ENCODE results near the gene C1orf198.
A peak's percentile ranks its signal among the peaks of the same experiment; 100 is the strongest.

Gene C1orf198

GRCh38 chr1:230870916-230871315 lies 2.6 kb upstream of the C1orf198 start:
- H4K20me1 ChIP-seq (ENCODE audit: insufficient read depth, low read length, poor library complexity, severe bottlenecking): peaks cover 16% of the 10 kb centered on the region
- no peak overlapping the region for H3K4me3 ChIP-seq (ENCODE audit: low read length, poor library complexity, severe bottlenecking)
- H3K4me2 ChIP-seq (ENCODE audit: low read depth, low read length, poor library complexity, severe bottlenecking): no peak overlapping the region
- H3K36me3 ChIP-seq (ENCODE audit: insufficient read depth, low read length): no peaks in the 10 kb centered on the region
- H3K9me2 ChIP-seq (replicated peaks; ENCODE audit: low read depth, low read length): no peaks in the 10 kb centered on the region
- peaks cover 27% of the 10 kb centered on the region for H3K4me1 ChIP-seq (ENCODE audit: insufficient read depth, low read length, poor library complexity, severe bottlenecking)
- no peak overlapping the region for H3K9ac ChIP-seq (ENCODE audit: low read depth, low read length, poor library complexity, severe bottlenecking)
- H2AFZ ChIP-seq (ENCODE audit: low read length): no peak overlapping the region
- no peaks in the 10 kb centered on the region for H3K9me3 ChIP-seq (ENCODE audit: insufficient read depth, low read depth, low read length)
- peaks cover 23% of the 10 kb centered on the region for H3K79me2 ChIP-seq (ENCODE audit: insufficient read depth, low read length)
- no peaks in the 10 kb centered on the region for H3K27me3 ChIP-seq (ENCODE audit: insufficient read depth, low read length, poor library complexity, severe bottlenecking)
- no peak for TF ChIP-seq EZH2phosphoT487 (IDR thresholded peaks at IDR 0.05; ENCODE audit: borderline replicate concordance)
- TF ChIP-seq, protein P1, sequence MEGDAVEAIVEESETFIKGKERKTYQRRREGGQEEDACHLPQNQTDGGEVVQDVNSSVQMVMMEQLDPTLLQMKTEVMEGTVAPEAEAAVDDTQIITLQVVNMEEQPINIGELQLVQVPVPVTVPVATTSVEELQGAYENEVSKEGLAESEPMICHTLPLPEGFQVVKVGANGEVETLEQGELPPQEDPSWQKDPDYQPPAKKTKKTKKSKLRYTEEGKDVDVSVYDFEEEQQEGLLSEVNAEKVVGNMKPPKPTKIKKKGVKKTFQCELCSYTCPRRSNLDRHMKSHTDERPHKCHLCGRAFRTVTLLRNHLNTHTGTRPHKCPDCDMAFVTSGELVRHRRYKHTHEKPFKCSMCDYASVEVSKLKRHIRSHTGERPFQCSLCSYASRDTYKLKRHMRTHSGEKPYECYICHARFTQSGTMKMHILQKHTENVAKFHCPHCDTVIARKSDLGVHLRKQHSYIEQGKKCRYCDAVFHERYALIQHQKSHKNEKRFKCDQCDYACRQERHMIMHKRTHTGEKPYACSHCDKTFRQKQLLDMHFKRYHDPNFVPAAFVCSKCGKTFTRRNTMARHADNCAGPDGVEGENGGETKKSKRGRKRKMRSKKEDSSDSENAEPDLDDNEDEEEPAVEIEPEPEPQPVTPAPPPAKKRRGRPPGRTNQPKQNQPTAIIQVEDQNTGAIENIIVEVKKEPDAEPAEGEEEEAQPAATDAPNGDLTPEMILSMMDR (conservative IDR thresholded peaks at IDR 0.05; ENCODE audit: low read length): no peak
- no peaks in the 10 kb centered on the region for H3F3A ChIP-seq (ENCODE audit: low read depth)

DNA sequence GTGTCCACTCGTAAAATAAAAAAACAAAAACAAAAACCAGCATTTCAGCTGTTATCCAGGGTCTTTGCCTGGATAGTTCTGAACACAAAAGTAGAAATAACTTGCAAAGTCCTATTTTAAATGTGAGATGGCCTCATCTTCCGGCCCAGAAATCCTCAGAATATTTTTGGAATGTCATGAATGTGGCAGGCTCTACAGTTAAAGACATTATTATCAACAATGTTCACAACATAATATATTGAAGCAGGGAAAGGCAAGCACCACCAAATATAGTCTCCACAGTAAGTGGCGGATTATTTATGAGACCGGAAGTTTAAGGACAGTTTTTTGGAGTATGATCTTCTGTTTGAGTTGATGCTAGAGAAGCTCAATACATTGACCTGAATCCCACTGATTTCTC lies 1.2 kb upstream of the C1orf198 start:
- peak overlapping the region; percentile 88 for H3K4me3 ChIP-seq (ENCODE audit: low read length, poor library complexity, severe bottlenecking)
- no peaks in the 10 kb centered on the region for H3K9me2 ChIP-seq (replicated peaks; ENCODE audit: low read depth, low read length)
- no peak for TF ChIP-seq EZH2phosphoT487 (IDR thresholded peaks at IDR 0.05; ENCODE audit: borderline replicate concordance)
- TF ChIP-seq, protein P1 (conservative IDR thresholded peaks at IDR 0.05; ENCODE audit: low read length): no peak
- H3F3A ChIP-seq (ENCODE audit: low read depth): no peaks in the 10 kb centered on the region
- no peaks in the 10 kb centered on the region for H3K27me3 ChIP-seq (ENCODE audit: insufficient read depth, low read length, poor library complexity, severe bottlenecking)
- no peaks in the 10 kb centered on the region for H3K9me3 ChIP-seq (ENCODE audit: insufficient read depth, low read depth, low read length)
- peak overlapping the region; percentile 91 for H3K4me2 ChIP-seq (ENCODE audit: low read depth, low read length, poor library complexity, severe bottlenecking)
- peak overlapping the region; percentile 88 for H2AFZ ChIP-seq (ENCODE audit: low read length)
- H3K36me3 ChIP-seq (ENCODE audit: insufficient read depth, low read length): no peaks in the 10 kb centered on the region
- H3K9ac ChIP-seq (ENCODE audit: low read depth, low read length, poor library complexity, severe bottlenecking): peak overlapping the region; percentile 85
- H4K20me1 ChIP-seq (ENCODE audit: insufficient read depth, low read length, poor library complexity, severe bottlenecking): peaks cover 19% of the 10 kb centered on the region
- H3K4me1 ChIP-seq (ENCODE audit: insufficient read depth, low read length, poor library complexity, severe bottlenecking): peaks cover 40% of the 10 kb centered on the region
- peaks cover 28% of the 10 kb centered on the region for H3K79me2 ChIP-seq (ENCODE audit: insufficient read depth, low read length)

GRCh38 chr1:230868736-230869385 lies 540 bp upstream of the C1orf198 start:
- TF ChIP-seq, protein P1 (conservative IDR thresholded peaks at IDR 0.05; ENCODE audit: low read length): no peak
- no peak for TF ChIP-seq EZH2phosphoT487 (IDR thresholded peaks at IDR 0.05; ENCODE audit: borderline replicate concordance)

More at GRCh38 chr1:230868736-230869385, 540 bp upstream of the C1orf198 start:
- Histone ChIP-seq H3F3A (ENCODE audit: low read depth) (no peaks in the 10 kb centered on the region), H3K79me2 (ENCODE audit: insufficient read depth, low read length) (peaks cover 28% of the 10 kb centered on the region), H2AFZ (ENCODE audit: low read length) (peak overlapping the region; percentile 88), H3K4me2 (ENCODE audit: low read depth, low read length, poor library complexity, severe bottlenecking) (peak overlapping the region; percentile 91), H3K27me3 (ENCODE audit: insufficient read depth, low read length, poor library complexity, severe bottlenecking) (no peaks in the 10 kb centered on the region), H3K4me3 (ENCODE audit: low read length, poor library complexity, severe bottlenecking) (peak overlapping the region; percentile 88), H3K9me3 (ENCODE audit: insufficient read depth, low read depth, low read length) (no peaks in the 10 kb centered on the region), H4K20me1 (ENCODE audit: insufficient read depth, low read length, poor library complexity, severe bottlenecking) (peaks cover 19% of the 10 kb centered on the region), H3K9ac (ENCODE audit: low read depth, low read length, poor library complexity, severe bottlenecking) (peak overlapping the region; percentile 85), H3K9me2 (replicated peaks; ENCODE audit: low read depth, low read length) (no peaks in the 10 kb centered on the region), H3K36me3 (ENCODE audit: insufficient read depth, low read length) (no peaks in the 10 kb centered on the region), H3K4me1 (ENCODE audit: insufficient read depth, low read length, poor library complexity, severe bottlenecking) (peaks cover 47% of the 10 kb centered on the region)

Measured in Loucy (cell line).